ENCODE data around the gene CRELD1. TPM values are rescaled to one million over a fixed set of nuclear protein-coding genes. Genes with fewer than 3 reads are reported as not detected.

The CRELD1 gene
- polyA plus RNA-seq, 3 donors, result 16.1 to 23.4 (median 19.2) TPM

GRCh38 chr3:9909221-9910013 lies 24.2 kb upstream of the CRELD1 start:
- H3K4me1 ChIP-seq (ENCODE audit: control insufficient read depth in 1 of 2, insufficient read depth in 2 of 2, low read length in 2 of 2), result peaks cover 12 to 17% of the 10 kb centered on the region in 2 donors
- no peaks in the 10 kb centered on the region for H3K27me3 ChIP-seq (ENCODE audit: control insufficient read depth in 2 of 2, insufficient read depth in 2 of 2, low read length in 2 of 2)
- no peak overlapping the region for H3K4me2 ChIP-seq (replicated peaks; ENCODE audit: extremely low read depth, low read length, poor library complexity, severe bottlenecking)
- DNase-seq, result no peak
- H3K36me3 Mint-ChIP-seq, result no peaks in the 10 kb centered on the region
- TF ChIP-seq CTCF (IDR thresholded peaks at IDR 0.05), result no peak
- no peak overlapping the region for H3K9ac ChIP-seq (ENCODE audit: insufficient read depth, low read length, poor library complexity, severe bottlenecking)
- peaks cover 26% of the 10 kb centered on the region for H3K4me1 Mint-ChIP-seq
- no peaks in the 10 kb centered on the region for H4K20me1 ChIP-seq (ENCODE audit: insufficient read depth, low read length)
- no peak overlapping the region for H3K27ac ChIP-seq (ENCODE audit: low read depth in 1 of 2, low read length in 2 of 2)
- H3K9me3 Mint-ChIP-seq, result no peaks in the 10 kb centered on the region
- no peaks in the 10 kb centered on the region for H3K9me3 ChIP-seq (replicated peaks in 1 of 2; ENCODE audit: control insufficient read depth in 1 of 2, insufficient read depth in 1 of 2, low read length in 2 of 2)
- WGBS (ENCODE audit: insufficient coverage), result 98% methylated on average over 3 of the region's 7 CpGs
- no peaks in the 10 kb centered on the region for H3K79me2 ChIP-seq (ENCODE audit: insufficient read depth, low read length)
- H3K27ac Mint-ChIP-seq, result no peak overlapping the region
- intact Hi-C loops (cut with micrococcal nuclease), result no loop called here
- no peaks in the 10 kb centered on the region for H3K27me3 Mint-ChIP-seq (ENCODE audit: low read depth in 3 of 3)
- H3K36me3 ChIP-seq (replicated peaks in 1 of 2; ENCODE audit: control insufficient read depth in 1 of 2, insufficient read depth in 2 of 2, low read length in 2 of 2), result no peaks in the 10 kb centered on the region
- no peak overlapping the region for H3K4me3 ChIP-seq (replicated peaks in 1 of 3; ENCODE audit: low read depth in 2 of 3, low read length in 3 of 3)
- H3K4me3 Mint-ChIP-seq, result no peak overlapping the region
- no peak overlapping the region for H2AFZ ChIP-seq (ENCODE audit: insufficient read depth, low read depth, low read length, poor library complexity, severe bottlenecking)

GRCh38 chr3:9911863-9912262 lies 21.8 kb upstream of the CRELD1 start:
- peak overlapping the region in 1 of 2 donors; percentile 59 for H3K4me3 Mint-ChIP-seq
- intact Hi-C loops (cut with micrococcal nuclease), result no loop called here
- no peak for DNase-seq
- peak overlapping the region in 1 of 7 donors; percentile 77 for H3K27ac Mint-ChIP-seq
- WGBS (ENCODE audit: insufficient coverage), result 24% methylated on average over 5 of the region's 8 CpGs
- no peak overlapping the region for H3K9ac ChIP-seq (ENCODE audit: insufficient read depth, low read length, poor library complexity, severe bottlenecking)
- H3K4me2 ChIP-seq (replicated peaks; ENCODE audit: extremely low read depth, low read length, poor library complexity, severe bottlenecking), result no peak overlapping the region
- no peaks in the 10 kb centered on the region for H3K79me2 ChIP-seq (ENCODE audit: insufficient read depth, low read length)
- H3K36me3 Mint-ChIP-seq, result no peaks in the 10 kb centered on the region
- no peak for TF ChIP-seq CTCF (IDR thresholded peaks at IDR 0.05)
- no peaks in the 10 kb centered on the region for H3K27me3 Mint-ChIP-seq (ENCODE audit: low read depth in 3 of 3)
- H3K36me3 ChIP-seq (replicated peaks in 1 of 2; ENCODE audit: control insufficient read depth in 1 of 2, insufficient read depth in 2 of 2, low read length in 2 of 2), result no peaks in the 10 kb centered on the region
- no peak overlapping the region for H3K4me3 ChIP-seq (replicated peaks in 1 of 3; ENCODE audit: low read depth in 2 of 3, low read length in 3 of 3)
- H3K27ac ChIP-seq (ENCODE audit: low read depth in 1 of 2, low read length in 2 of 2), result no peak overlapping the region
- H4K20me1 ChIP-seq (ENCODE audit: insufficient read depth, low read length), result no peaks in the 10 kb centered on the region
- no peaks in the 10 kb centered on the region for H3K27me3 ChIP-seq (ENCODE audit: control insufficient read depth in 2 of 2, insufficient read depth in 2 of 2, low read length in 2 of 2)
- H3K4me1 Mint-ChIP-seq, result peaks cover 43% of the 10 kb centered on the region
- H3K9me3 ChIP-seq (replicated peaks in 1 of 2; ENCODE audit: control insufficient read depth in 1 of 2, insufficient read depth in 1 of 2, low read length in 2 of 2), result no peaks in the 10 kb centered on the region
- no peaks in the 10 kb centered on the region for H3K9me3 Mint-ChIP-seq
- peaks cover 28 to 40% of the 10 kb centered on the region in 2 donors for H3K4me1 ChIP-seq (ENCODE audit: control insufficient read depth in 1 of 2, insufficient read depth in 2 of 2, low read length in 2 of 2)
- H2AFZ ChIP-seq (ENCODE audit: insufficient read depth, low read depth, low read length, poor library complexity, severe bottlenecking), result no peak overlapping the region
